Suppressor macrophage (primary cell): ENCODE results near the gene CCR8.
A peak's percentile ranks its signal among the peaks of the same experiment; 100 is the strongest.
"Not testable (repeated sequence)": the region's sequence is repeated elsewhere in the genome, so short reads cannot be mapped to it uniquely, and the experiment has no call there.

ENCODE experiments used
- DNase-seq, 4 experiments: peaks; one replicate each; pipeline ENCODE4 v3.0.0-alpha.2; 2020 to 2022

The CCR8 gene

DNA sequence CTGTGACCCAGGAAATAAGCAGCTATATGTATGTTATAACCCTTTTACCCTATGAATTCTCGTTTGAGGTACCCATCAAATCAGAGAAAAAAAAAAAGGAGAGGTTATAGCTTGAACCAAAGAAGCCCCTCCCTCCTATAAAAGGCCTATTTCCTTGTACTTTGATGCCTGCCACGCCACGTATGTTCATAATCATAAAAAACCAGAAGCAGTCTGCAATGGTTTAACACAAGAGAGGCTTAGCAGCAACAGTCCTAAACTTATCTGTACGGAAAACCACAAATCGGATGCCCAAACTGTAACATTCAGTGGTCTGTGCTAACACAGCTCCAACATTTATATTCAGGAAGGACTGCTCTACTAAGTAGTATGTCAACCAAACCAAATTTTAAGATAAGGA is 21.2 kb downstream of the CCR8 start:
- DNase-seq: no peak

DNA sequence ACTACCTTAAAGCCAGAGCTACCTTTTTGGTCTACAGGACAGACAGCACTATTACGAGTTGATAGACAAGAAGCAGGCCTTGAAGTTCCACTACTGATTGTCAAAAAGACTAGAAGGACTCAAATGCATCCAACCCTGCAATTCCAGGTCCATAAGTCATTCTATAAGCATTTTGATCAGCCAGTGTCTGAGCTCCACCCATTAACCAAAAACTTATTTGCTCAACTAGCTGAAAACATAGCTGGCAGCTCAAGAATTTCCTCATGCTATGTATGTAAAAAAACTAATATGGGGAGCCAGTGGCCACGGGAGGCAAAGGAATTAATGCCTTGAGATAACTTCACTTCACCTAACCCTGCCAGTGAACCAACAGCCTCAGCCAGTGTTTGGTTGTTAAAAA is 21.6 kb downstream of the CCR8 start:
- not testable (repeated sequence) for DNase-seq

DNA sequence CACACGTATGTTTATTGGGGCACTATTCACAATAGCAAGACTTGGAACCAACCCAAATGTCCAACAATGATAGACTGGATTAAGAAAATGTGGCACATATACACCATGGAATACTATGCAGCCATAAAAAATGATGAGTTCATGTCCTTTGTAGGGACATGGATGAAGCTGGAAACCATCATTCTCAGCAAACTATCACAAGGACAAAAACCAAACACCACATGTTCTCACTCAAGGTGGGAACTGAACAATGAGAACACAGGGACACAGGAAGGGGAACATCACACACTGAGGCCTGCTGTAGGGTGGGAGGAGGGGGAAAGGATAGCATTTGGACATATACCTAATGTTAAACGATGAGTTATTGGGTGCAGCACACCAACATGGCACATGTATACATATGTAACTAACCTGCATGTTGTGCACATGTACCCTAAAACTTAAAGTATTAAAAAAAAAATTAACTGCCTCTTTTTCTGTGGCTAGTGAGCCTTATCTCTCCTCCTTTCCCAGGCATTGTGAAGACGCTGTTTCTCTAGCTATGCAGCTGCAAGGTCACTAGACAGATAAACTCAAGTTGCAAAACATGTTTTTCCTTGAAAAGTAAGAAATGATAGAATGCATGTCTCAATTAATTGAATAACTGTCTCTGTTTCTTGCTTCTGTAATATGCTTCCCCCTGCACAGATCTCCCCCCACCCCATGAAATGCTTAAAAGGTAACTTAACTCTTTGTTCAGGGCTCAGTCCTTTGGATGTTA is 23.8 kb downstream of the CCR8 start:
- not testable (repeated sequence) for DNase-seq

DNA sequence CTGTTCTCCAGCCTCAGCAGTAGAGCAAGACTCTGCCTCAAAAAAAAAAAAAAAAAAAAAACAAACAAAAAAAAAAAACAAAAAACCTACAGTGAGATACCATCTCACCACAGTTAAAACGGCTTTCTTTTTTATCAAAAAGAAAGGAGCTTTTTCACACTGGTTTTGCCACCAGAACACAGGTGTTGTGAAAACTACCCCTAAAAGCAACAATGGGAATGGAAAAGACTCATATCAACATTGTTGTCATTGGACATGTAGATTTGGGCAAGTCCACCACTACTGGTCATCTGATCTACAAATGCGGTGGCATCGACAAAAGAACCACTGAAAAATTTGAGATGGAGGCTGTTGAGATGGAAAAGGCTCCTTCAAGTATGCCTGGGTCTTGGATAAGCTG is 28.8 kb downstream of the CCR8 start:
- DNase-seq: no peak

DNA sequence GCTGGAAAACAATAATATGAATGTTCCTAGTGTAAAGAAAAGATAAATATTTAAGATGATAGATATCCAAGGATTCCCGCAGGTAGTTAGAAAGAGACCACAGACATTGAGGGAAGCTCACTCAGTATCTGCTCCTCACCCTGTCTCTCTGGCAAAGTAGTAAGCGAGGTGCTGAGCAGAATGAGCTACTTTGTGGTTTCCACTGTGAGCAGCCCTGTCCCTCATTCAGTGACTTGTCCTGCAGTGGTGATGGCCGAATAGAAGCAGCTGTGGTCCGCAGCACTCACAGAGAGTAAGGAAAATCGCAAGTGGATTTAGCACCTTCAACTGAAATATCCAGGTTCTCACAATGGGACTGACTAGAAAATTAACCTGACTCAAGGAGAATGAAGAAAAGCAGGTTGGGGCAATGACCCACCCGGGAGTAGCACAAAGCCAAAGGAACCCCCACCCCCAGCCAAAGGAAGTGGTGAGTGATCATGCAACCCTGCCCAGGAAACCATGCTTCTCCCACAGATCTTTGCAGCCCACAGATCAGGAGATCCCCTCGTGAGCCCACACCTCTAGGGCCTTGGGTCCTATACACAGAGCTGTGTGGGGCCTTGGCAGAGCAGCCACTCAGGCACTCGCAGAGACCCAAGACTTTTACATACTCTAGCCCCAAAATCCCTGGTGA is 31.9 kb downstream of the CCR8 start:
- DNase-seq: peak; percentile 14 to 58 (median 49)

DNA sequence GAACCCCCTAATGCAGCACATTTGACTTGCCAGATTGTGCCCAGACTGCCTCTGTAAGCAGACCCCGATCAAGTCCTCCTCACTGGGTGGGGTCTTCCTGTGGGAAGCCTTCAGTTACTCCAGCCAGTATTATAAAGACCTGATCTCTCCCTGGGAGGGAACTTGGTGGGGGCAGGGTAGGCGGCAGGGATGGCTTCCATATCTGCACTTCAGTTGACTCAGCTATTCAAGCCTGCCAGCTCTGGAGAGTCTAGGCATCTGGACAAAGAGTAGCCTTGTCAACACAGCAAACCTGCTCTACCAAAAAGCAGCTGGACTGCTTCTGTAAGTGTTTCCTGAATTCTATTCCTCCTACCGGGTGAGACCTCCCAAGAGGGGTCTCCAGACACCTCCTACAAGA is 32.7 kb downstream of the CCR8 start:
- DNase-seq: peak in 3 of 4 experiments; percentile 22 to 33 (median 32)

DNA sequence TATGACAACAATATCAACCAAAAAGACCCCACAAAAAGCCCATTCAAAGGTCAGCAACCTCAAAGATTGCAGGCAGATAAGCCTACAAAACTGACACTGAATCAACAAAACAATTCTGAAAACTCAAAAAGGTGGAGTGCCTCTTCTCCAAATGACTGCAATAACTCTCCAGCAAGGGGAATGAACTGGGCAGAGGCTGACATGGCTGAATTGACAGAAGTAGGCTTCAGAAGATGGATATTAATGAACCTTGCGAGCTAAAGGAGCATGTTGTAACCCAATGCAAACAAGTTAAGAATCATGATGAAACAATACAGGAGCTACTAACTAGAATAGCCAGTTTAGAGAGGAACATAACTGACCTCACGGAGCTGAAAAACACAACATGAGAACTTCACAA is 33.3 kb downstream of the CCR8 start:
- no peak for DNase-seq

DNA sequence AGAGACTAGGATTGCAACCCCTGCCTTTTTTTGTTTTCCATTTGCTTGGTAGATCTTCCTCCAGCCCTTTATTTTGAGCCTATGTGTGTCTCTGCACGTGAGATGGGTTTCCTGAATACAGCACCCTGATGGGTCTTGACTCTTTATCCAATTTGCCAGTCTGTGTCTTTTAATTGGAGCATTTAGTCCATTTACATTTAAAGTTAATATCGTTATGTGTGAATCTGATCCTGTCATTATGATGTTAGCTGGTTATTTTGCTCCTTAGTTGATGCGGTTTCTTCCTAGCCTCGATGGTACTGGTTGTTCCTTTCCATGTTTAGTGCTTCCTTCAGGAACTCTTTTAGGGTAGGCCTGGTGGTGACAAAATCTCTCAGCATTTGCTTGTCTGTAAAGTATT is 40.9 kb downstream of the CCR8 start:
- not testable (repeated sequence) for DNase-seq

DNA sequence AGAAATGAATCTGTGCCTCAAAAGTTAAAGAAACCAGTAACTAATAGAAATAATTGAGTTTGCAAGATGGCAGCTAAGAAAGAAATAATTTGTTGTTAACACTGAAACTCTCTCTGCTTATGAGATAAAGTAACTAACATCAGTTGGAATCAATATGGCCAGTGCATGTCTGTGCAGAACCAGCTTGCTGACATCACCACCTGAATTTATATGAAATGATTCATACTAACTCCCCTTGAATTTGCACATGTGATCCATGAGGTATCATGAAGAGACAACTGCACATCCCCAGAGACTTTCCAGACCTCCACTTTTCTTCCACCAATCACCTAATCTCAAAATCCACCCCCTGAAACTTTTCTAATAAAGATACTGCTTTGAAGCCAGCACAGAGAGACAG is 43.3 kb downstream of the CCR8 start:
- no peak for DNase-seq

DNA sequence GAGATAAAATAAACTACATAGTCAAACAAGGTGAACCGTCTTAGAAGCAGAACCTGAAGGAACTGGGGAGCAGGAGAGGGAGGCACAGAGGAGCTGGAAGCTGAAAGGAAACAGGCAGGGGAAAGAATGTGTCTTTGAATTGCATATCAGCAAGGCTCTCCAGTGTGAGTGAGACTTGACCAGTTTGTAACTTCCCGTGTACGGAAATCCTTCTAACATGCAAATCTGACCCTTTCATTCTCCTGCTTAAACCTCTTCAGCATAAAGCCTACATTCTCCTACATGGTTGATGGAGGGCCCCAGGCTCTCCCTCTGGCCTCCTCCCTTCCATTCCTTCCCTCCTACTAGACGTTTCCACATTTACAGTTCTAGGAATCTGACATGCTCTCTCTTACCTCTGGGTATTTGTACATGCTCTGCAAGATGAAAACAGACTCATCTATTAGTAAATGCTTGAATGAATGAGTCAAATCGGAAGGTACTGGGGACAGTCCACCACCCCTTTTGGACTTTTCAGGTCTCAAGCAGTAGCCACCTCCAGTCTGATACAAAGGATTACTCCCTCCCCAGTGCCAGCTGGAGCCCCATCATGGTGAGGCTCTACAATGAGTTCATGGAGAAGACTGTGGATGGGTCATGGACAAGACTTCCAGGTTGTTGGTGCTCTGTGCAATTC is 47.6 kb downstream of the CCR8 start:
- no peak for DNase-seq

DNA sequence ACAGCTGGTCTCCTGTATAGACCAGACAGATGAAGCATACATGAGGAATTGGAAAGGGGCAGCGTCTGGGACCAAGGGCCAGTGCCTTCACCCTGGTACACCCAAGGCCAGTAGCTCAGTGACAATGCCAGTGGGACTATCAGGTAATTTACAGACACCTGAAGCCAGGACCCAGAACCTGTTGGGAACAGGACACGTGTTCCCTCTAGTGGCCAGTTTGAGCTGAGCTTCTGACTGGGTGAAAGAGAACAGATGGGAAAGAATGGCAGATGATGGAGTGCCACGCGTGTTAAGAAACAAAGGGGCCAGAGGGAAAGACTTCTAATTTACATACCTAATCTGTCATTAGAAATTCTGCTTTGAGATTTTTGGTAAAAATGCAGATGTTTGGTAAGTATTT is 48.6 kb downstream of the CCR8 start:
- DNase-seq: peak; percentile 6 to 35 (median 28)

DNA sequence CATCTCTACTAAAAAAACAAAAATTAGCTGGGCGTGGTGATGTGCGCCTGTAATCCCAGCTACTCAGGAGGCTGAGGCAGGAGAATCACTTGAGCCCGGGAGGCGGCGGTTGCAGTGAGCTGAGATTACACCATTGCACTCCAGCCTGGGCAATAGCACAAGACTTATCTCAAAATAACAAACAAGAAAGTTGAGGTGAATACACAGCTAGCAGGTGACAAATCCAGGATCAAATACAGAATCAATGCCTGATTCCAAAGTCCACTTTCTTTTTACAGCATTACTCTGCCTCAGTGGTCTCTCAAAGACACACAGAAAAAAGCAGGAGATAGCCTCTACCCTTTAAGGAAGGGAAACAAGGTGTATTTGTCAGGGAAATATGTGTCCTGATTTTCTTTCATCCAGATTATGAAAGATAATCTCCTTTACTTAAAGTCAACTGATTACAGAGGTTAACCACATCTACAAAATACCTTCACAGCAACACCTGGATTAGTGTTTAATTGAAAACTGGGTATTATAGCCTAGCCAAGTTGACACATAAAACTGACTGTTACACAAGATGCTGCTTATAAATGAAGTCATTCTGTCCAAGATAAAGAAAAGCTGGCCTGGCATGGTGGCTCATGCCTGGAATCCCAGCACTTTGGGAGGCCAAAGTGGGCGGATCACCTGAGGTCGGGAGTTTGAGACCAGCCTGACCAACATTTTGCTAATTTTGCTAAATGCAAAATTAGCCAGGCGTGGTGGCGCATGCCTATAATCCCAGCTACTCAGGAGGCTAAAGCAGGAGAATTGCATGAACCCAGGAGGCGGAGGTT is 49.7 kb downstream of the CCR8 start:
- DNase-seq: no peak

DNA sequence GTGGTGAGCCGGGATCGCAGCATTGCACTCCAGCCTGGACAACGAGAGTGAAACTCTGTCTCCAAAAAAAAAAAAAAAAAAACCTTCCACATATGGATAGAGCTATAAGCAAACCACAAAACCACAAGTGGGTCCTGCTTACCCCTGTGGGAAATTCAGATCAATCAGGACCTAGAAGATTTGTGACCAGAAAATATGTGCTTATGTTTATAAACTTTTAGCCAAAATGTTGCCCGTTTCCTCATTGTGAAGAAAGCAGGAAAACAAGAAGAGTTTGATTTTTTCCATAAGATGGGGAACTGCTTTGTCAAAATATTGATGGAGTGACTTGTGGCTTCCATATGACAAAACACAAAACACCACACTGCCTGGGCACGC is 50.3 kb downstream of the CCR8 start:
- DNase-seq: no peak

DNA sequence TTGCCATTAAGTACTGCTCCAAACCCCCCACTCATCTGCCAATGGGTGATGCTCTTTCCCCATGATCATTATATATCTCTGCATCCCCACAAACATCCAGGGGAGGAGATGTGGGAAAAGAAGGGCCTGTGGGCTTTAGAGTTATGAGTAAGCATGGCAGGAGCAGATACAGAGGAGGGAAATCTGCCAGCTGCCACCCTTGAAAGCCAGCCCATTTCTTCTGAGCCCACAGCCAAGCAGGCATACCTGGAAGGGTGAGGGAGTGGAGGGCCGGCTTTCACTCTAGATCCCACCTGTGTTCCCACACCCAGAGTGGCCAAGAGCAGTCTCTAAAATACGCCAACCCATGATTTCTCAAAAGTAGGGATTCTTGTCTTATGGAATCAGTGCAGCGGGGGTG is 51.9 kb downstream of the CCR8 start:
- DNase-seq: no peak
